Thoracic aorta (tissue), 2 donors: ENCODE data around the gene COPG1. TPM values are rescaled to one million over a fixed set of nuclear protein-coding genes. Genes with fewer than 3 reads are reported as not detected.

Experiments
- ATAC-seq: fragments of 150-250 bp; one replicate; pipeline ENCODE4 v1.8.0; 2017; ENCODE audit warnings: low read depth; ENCODE audit not compliant: insufficient number of reproducible peaks, low FRiP score
- DNase-seq: peaks from one replicate; pipeline ENCODE4 v3.0.0-alpha.2; 2020; ENCODE audit warnings: low spot score
- H3K27ac ChIP-seq, 2 donors: fragments of 200-600 bp; sonication (generic); 1 replicate in 1 of 2; 2 replicates in 1 of 2; pipeline ENCODE4 v1.5.1; 2016; ENCODE audit warnings: mild to moderate bottlenecking in 2 of 2, moderate library complexity in 2 of 2
- H3K27me3 ChIP-seq: fragments of 200-600 bp; sonication (generic); replicated peaks from 2 replicates; pipeline ENCODE4 v1.6.0; 2016; ENCODE audit warnings: mild to moderate bottlenecking; ENCODE audit not compliant: insufficient read depth
- H3K36me3 ChIP-seq: fragments of 200-600 bp; sonication (generic); one replicate; pipeline ENCODE4 v1.5.1; 2016
- H3K4me1 ChIP-seq, 2 donors: fragments of 200-600 bp; sonication (generic); 1 replicate in 1 of 2; 2 replicates in 1 of 2; pipeline versions ENCODE4 v1.5.1 to v1.6.0; 2016; ENCODE audit warnings: low read depth in 2 of 2, mild to moderate bottlenecking in 1 of 2; ENCODE audit not compliant: control insufficient read depth in 1 of 2
- H3K4me3 ChIP-seq: fragments of 200-600 bp; sonication (generic); 2 replicates; pipeline ENCODE4 v1.5.1; 2016; ENCODE audit warnings: mild to moderate bottlenecking
- H3K9me3 ChIP-seq: fragments of 200-600 bp; sonication (generic); 2 replicates; pipeline ENCODE4 v1.5.1; 2016
- CTCF ChIP-seq: fragments of 200-600 bp; sonication (generic); IDR thresholded peaks from one replicate; pipeline ENCODE4 v1.5.1; 2019; ENCODE audit warnings: antibody characterized with exemption
- total RNA-seq, 2 donors: library from RNA; depleted of rRNA; stranded (reverse); fragments of >200 nt; gene quantifications; one replicate each; pipeline versions ENCODE4 v1.1.0 to v1.2.3, GENCODE V29; 2016

Gene COPG1
- total RNA-seq, 2 donors from 2014 or later = 126 to 141 TPM

DNA sequence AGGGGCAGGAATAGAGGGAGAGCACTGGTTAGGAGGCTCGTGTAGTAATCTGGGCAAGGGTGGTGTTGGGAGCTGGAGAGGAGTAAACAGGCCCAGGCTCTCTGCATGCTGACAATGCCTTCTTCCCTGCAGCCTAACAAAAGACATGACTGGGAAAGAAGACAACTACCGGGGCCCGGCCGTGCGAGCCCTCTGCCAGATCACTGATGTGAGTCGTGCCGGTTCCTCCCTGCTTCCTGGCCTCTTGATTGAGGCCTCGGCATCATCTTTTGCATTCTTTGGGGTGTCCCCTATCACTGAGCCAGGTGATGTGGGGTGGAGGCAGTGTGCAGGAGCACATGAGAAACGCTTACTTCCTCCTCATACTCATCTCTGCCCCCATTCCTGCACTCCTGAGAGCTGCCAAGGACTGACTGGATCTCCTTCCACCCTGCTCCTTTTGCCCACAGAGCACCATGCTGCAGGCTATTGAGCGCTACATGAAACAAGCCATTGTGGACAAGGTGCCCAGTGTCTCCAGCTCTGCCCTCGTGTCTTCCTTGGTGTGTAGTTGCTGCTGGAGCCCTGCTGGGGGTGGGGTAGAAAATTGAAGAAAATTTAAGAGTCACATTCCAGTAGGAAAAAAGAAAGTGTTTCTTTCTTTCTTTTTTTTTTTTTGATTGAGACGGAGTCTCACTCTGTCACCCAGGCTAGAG is 5.3 kb downstream of the COPG1 start:
- DNase-seq (no peak), ATAC-seq (no peak)
- Histone ChIP-seq H3K27ac (no peak overlapping the region), H3K4me3 (no peak overlapping the region), H3K4me1 (peaks cover 0 to 11% of the 10 kb centered on the region in 2 donors), H3K36me3 (peaks cover 75% of the 10 kb centered on the region), H3K27me3 (no peaks in the 10 kb centered on the region), H3K9me3 (no peaks in the 10 kb centered on the region)
- no peak for TF ChIP-seq CTCF

GRCh38 chr3:129256270-129256669 is 6.9 kb downstream of the COPG1 start:
- Histone ChIP-seq H3K27ac (no peak overlapping the region), H3K27me3 (no peaks in the 10 kb centered on the region), H3K4me1 (peaks cover 0 to 4% of the 10 kb centered on the region in 2 donors), H3K4me3 (no peak overlapping the region), H3K9me3 (no peaks in the 10 kb centered on the region), H3K36me3 (peaks cover 91% of the 10 kb centered on the region)
- ATAC-seq = no peak
- no peak for DNase-seq
- TF ChIP-seq CTCF = no peak

- DNase-seq = no peak
- Histone ChIP-seq H3K36me3 (peaks cover 92% of the 10 kb centered on the region), H3K27ac (no peak overlapping the region), H3K4me3 (no peak overlapping the region), H3K27me3 (no peaks in the 10 kb centered on the region), H3K9me3 (no peaks in the 10 kb centered on the region), H3K4me1 (no peaks in the 10 kb centered on the region)
- TF ChIP-seq CTCF = no peak
- no peak for ATAC-seq
Measured at GRCh38 chr3:129257609-129258008, 8.2 kb downstream of the COPG1 start.

DNA sequence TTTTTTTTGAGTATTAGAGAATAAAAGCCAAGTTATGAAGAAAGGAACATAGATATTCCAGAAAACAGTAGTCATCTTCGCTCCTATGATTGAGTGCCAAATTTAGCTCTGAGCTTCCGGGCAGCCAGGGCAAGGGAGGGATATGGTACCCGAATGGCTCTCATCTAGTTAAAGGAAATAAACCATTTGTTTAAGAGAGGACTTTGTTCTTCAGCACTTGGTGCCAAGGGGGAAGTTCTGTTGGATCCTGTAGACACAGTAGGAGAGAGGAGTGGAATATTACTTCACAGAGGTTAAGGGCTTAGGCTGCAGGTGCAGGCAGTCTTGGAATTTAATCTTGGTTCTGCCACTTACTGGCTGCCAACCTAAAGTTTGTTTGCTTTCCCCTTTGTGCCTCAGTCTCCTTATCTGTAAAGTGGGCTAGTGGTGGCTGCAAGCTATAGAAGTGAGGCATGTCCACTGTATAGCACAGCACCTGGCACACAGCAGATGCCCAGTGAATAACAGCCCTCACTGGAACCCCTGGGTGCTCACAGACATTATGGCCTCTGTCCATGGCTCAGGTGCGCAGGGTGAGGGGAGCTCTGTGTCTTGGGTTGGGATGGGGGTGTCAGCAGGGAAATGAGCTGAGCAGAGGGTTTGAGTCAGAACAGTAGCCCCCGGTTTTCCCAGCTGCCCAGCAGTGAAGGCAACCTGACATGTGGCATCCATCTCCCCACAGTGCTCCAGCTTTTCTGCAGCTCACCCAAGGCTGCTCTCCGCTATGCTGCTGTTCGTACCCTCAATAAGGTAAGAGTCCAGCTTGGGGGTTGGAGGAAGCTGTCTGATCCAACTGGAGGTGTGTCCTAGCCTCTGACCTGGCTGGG is 10.4 kb downstream of the COPG1 start:
- ATAC-seq = no peak
- no peak for DNase-seq
- H3K27ac ChIP-seq = no peak overlapping the region
- no peak overlapping the region for H3K4me3 ChIP-seq
- H3K27me3 ChIP-seq = no peaks in the 10 kb centered on the region
- no peaks in the 10 kb centered on the region for H3K4me1 ChIP-seq
- H3K36me3 ChIP-seq = peaks cover 86% of the 10 kb centered on the region
- H3K9me3 ChIP-seq = no peaks in the 10 kb centered on the region
- no peak for TF ChIP-seq CTCF

GRCh38 chr3:129260606-129261005 is 11.2 kb downstream of the COPG1 start:
- Histone ChIP-seq H3K27me3 (no peaks in the 10 kb centered on the region), H3K4me1 (no peaks in the 10 kb centered on the region), H3K4me3 (no peak overlapping the region), H3K36me3 (peaks cover 86% of the 10 kb centered on the region), H3K27ac (no peak overlapping the region), H3K9me3 (no peaks in the 10 kb centered on the region)
- ATAC-seq = no peak
- TF ChIP-seq CTCF = no peak
- DNase-seq = no peak
